AG04450 (cell line): ENCODE results near the gene MBTD1. TPM values are rescaled to one million over a fixed set of nuclear protein-coding genes. Genes with fewer than 3 reads are reported as not detected.

ENCODE experiments used
- CTCF ChIA-PET: fragments of 300-600, 350-600 bp; formaldehyde crosslinking; extraction: SDS; loops from one replicate; lab custom pipeline; 2022; ENCODE audit warnings: antibody characterized with exemption, inconsistent platforms; lab: Charles Lee
- POLR2A ChIA-PET: fragments of 350-600 bp; formaldehyde crosslinking; extraction: SDS; loops from one replicate; lab custom pipeline; 2021; ENCODE audit warnings: antibody characterized with exemption, inconsistent platforms; lab: Yijun Ruan, JAX
- DNase-seq: peaks from one replicate; pipeline ENCODE4 v3.0.0-alpha.2; 2011; ENCODE audit warnings: low read depth, low spot score
- H3K27ac ChIP-seq: one replicate; pipeline ENCODE4 v1.5.1; 2012; ENCODE audit warnings: low read depth, low read length, control low read depth
- H3K27me3 ChIP-seq: one replicate; pipeline ENCODE4 v1.6.0; 2012; ENCODE audit warnings: low read length; ENCODE audit not compliant: control insufficient read depth, insufficient read depth
- H3K4me3 ChIP-seq: 2 replicates; pipeline ENCODE4 v1.5.1; 2011; ENCODE audit warnings: mild to moderate bottlenecking, low read depth, low read length, control low read depth
- H3K9me3 ChIP-seq: 2 replicates; pipeline ENCODE4 v1.5.1; 2012; ENCODE audit warnings: low read length; ENCODE audit not compliant: control insufficient read depth, insufficient read depth
- polyA plus RNA-seq: library from polyadenylated mRNA; depleted of rRNA; stranded (reverse); fragments of >200 nt; gene quantifications from 2 replicates; pipeline ENCODE4 v1.2.3, GENCODE V29; 2011
- TF ChIP-seq, protein P1 (sequence below): IDR thresholded peaks from 2 replicates; pipeline ENCODE4 v1.5.1; 2011; ENCODE audit warnings: low read depth, low read length, control low read depth, inconsistent platforms

The MBTD1 gene
- polyA plus RNA-seq, 1 experiment: 10.2 TPM

DNA sequence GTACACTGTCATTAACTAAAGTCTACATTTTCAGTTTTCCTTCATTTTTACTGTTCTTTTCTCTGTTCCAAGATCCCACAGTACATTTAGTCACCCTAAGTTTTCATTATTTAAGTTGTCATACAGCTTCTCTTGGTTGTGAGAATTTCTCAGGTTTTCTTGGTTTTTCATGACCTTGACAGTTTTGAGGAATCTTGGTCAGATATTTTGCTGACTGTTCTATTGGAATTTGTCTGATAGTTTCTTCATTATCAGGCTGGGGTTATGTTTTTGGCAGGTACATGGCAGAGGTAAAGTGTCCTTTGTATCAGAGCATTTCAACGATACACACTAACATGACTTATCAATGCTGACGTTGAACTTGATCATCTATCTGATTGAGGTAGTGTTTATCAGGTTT, 19.6 kb downstream of the MBTD1 start:
- ChIA-PET POLR2A (no interaction called here), CTCF (no interaction called here)
- Histone ChIP-seq H3K9me3 (no peaks in the 10 kb centered on the region), H3K4me3 (no peak overlapping the region), H3K27ac (no peak overlapping the region), H3K27me3 (no peaks in the 10 kb centered on the region)
- TF ChIP-seq, protein P1, sequence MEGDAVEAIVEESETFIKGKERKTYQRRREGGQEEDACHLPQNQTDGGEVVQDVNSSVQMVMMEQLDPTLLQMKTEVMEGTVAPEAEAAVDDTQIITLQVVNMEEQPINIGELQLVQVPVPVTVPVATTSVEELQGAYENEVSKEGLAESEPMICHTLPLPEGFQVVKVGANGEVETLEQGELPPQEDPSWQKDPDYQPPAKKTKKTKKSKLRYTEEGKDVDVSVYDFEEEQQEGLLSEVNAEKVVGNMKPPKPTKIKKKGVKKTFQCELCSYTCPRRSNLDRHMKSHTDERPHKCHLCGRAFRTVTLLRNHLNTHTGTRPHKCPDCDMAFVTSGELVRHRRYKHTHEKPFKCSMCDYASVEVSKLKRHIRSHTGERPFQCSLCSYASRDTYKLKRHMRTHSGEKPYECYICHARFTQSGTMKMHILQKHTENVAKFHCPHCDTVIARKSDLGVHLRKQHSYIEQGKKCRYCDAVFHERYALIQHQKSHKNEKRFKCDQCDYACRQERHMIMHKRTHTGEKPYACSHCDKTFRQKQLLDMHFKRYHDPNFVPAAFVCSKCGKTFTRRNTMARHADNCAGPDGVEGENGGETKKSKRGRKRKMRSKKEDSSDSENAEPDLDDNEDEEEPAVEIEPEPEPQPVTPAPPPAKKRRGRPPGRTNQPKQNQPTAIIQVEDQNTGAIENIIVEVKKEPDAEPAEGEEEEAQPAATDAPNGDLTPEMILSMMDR: no peak
- no peak for DNase-seq

GRCh38 chr17:51238255-51238887, 21.5 kb downstream of the MBTD1 start:
- no peaks in the 10 kb centered on the region for H3K9me3 ChIP-seq
- no peak overlapping the region for H3K27ac ChIP-seq
- CTCF ChIA-PET: no interaction called here
- no peaks in the 10 kb centered on the region for H3K27me3 ChIP-seq
- no peak overlapping the region for H3K4me3 ChIP-seq
- DNase-seq: no peak
- POLR2A ChIA-PET: no interaction called here
- TF ChIP-seq, protein P1: no peak

DNA sequence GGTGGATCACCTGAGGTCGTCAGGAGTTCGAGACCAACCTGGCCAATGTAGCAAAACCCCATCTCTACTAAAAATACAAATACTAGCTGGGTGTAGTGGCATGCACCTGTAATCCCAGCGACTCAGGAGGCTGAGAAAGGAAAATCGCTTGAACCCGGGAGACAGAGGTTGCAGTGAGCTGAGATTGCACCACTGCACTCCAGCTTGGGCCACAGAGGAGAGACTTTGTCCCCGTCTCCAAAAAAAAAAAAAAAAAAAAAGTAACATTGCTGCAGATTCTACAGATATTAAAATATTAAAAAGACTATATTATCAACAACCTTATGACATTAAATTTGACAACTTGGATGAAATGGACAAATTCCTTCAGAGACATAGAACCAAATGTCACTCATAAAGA, 25.7 kb downstream of the MBTD1 start:
- Histone ChIP-seq H3K9me3 (no peaks in the 10 kb centered on the region), H3K27ac (no peak overlapping the region), H3K27me3 (no peaks in the 10 kb centered on the region), H3K4me3 (no peak overlapping the region)
- TF ChIP-seq, protein P1: no peak
- POLR2A ChIA-PET: interaction anchor here (0.6 kb wide), 1 partner anchor 17 kb away, joined by 3 read pairs; no protein-coding TSS in a partner anchor
- CTCF ChIA-PET: no interaction called here
- no peak for DNase-seq

DNA sequence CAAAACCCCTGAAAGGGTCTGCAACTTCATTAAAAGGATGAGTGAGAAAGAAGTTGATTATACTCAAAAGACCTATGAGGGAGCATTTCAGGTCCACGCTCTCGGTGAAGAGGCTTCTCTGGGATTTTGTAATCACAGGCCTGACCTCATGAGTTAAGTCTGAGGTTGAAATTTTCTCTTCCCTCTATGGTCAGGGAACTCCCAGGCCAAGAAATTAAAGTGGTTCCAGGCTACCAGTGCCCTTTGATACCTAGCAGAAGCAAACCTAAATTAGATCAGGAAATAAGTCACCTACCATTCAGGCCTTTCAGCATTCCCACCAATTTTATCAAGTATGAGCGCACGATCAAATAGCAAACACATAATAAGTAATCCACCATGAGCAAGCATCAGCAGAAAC, 27.9 kb downstream of the MBTD1 start:
- ChIA-PET POLR2A (no interaction called here), CTCF (no interaction called here)
- no peak overlapping the region for H3K27ac ChIP-seq
- TF ChIP-seq, protein P1: no peak
- H3K9me3 ChIP-seq: no peaks in the 10 kb centered on the region
- no peak for DNase-seq
- no peaks in the 10 kb centered on the region for H3K27me3 ChIP-seq
- no peak overlapping the region for H3K4me3 ChIP-seq

GRCh38 chr17:51230306-51230705, 29.5 kb downstream of the MBTD1 start:
- Histone ChIP-seq H3K9me3 (no peaks in the 10 kb centered on the region), H3K27ac (no peak overlapping the region), H3K4me3 (no peak overlapping the region), H3K27me3 (no peaks in the 10 kb centered on the region)
- DNase-seq: no peak
- POLR2A ChIA-PET: no interaction called here
- TF ChIP-seq, protein P1: no peak
- CTCF ChIA-PET: no interaction called here
